GM21737 (cell line): ENCODE data around the gene ELOF1.
"Not testable (repeated sequence)": the region's sequence is repeated elsewhere in the genome, so short reads cannot be mapped to it uniquely, and the experiment has no call there.

ENCODE experiments used
- ATAC-seq: cut with Tn5 transposase; IDR thresholded peaks from one replicate; pipeline ENCODE4 v1.9.1; 2021; ENCODE audit warnings: mild to moderate bottlenecking, moderate library complexity; ENCODE audit not compliant: unreplicated experiment

The ELOF1 gene

DNA sequence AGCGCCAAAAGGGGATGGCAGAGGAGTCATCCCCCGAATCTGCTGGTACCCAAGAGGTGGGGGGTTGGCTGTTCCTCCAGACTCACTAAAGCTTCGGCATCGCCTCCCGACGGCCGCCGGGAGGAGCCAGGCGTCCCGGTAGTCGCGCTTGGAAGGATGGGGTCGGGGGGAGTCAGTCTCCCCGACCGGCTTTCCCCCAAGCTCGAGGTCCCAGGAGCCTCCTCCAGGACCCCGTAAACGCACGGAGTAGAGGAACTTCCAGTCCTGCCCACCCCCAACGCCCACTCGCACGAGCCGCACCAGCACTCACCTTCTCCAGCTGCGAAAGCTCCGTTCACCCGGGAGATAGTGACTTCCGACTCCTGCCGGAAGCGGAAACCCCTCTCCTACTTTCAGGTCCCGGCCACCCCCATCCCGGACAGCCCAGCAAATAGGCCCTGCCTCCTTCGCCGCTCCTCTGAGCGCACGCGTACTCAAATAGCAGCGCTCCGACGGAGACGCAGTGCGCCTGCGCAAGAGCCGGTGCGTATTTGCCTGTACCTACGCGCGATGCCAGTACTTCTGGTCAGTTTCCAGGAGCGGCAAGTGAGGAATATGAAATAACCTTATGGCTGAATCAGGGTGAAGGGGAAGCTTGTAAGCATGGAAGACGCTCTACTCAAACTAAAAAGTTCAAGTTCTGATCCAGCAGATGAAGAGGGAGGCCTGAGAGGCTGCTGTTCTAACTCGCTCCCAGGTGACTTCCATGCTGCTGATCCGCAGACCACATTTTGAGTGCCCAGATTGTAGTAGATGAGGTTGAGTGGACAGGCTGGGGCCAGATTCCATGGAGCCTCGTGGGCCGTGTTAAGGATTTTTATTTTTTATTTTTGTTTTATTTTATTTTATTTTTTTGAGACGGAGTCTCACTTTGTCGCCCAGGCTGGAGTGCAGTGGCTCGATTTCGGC lies at the start of gene ELOF1:
TSS of gene ELOF1 (minus strand) at position 350 of the 948 bp plus-strand sequence. CDS start 4,883 bp downstream, outside the sequence.
- ATAC-seq: peak; percentile 67

DNA sequence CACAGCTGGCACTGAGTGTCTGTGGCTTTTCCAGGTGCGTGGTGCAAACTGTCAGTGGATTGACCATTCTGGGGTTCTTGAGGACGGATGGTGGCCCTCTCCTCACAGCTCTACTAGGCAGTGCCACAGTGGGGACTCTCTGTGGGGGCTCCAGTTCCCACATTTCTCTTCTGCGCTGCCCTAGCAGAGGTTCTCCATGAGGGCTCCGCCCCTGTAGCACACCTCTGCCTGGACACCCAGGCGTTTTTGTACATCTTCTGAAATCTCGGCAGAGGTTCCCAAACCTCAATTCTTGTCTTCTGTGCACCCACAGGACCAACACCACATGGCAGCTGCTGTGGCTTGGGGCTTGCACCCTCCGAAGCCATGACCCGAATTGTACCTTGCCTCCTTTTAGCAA lies 47.5 kb upstream of the ELOF1 start:
- no peak for ATAC-seq

DNA sequence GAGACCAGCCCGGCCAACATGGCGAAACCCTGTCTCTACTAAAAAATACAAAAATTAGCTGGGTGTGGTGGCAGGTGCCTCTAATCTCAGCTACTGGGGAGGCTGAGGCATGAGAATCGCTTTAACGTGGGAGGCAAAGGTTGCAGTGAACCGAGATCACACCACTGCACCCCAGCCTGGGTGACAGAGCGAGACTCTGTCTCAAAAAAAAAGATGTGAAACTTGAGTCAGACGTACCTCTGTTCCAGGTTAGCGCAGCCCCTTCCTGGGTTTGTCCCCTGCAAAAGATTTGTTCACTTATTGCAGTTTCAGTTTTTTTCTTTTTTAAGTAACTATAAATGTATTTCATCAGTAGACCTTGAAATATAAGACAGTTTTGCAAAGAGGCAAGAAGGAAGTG lies 40.7 kb upstream of the ELOF1 start:
- not testable (repeated sequence) for ATAC-seq

DNA sequence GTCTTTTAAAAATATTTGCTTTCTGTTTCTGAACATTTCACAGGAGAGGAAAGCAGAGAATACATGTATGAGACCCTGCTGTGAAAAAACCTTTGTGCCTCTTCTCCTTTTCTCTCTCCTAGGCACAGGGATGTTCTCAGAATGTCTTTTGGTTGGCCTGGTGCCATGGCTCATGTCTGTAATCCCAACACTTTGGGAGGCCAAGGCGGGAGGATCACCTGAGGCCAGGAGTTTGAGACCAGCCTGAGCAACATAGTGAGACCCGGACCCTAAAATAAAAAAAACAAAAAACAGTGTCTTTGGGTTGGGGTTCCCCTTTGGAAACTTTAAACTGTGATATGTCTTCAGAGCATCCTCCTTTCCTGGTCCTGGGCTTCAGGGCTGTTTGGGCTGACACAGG lies 39.7 kb upstream of the ELOF1 start:
- ATAC-seq: no peak

DNA sequence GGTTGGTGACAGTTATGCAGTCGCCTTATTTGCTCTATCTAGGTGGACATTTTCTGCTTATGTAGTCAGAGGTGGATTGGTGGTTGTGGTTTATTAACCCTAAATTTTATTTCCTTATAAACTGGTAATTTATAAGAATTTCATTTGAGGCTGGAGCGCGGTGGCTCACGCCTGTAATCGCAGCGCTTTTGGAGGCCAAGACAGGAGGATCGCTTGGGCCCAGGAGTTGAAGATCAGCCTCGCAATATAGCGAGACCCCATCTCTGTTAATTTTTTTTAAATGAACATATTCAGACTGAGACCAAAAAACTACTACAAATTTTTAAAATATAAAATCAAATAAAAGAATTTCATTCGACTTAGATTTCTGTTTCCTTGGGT lies 39.1 kb upstream of the ELOF1 start:
- no peak for ATAC-seq

DNA sequence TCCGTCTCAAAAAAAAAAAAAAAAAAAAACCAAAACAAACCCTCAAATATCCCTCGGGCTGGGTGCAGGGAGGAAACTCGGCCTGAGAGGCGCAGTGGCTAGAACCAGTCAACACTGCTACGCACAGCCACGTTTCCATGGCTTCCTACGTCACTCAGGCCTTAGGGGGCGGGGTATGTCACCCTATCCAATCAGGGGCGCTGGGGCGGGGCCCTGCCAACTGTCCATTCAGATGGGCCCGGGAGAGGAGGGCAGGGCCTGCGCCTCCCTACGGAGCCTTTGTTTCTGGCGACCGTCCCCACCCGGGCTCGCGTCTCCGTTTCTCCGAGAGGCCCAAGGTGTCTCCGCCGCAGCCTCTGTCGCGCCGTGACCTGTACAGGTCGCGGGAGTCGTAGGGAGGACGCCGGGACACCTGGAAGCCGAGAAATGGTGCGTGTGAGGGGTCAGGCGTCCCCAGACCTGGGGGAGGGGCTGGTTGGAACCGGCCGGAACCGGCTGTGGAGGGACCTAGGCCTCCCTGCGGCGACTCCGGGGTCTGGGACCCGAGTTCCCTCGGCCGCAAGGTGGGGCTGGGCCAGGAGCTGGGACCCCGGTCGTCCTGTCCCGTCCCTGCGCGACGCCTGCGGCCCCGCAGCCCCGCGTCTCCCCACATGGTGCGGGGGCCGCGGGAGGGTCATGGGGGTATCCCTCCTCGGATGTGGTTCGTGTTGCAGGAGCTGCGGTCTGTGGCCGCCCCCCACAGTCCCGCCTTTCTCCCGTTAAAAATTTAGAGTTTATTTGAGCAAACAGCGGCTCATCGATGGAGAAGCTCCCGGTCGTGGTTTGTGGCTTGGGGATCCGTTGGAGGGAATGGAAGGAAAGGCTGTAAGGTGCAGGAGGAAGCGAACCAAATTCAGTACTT lies 38.4 kb upstream of the ELOF1 start, which contains the start of gene ZNF627:
TSS of gene ZNF627 (plus strand) at position 282 of the 901 bp plus-strand sequence. CDS start at position 427, 145 bp downstream.
- ATAC-seq: peak; percentile 96

DNA sequence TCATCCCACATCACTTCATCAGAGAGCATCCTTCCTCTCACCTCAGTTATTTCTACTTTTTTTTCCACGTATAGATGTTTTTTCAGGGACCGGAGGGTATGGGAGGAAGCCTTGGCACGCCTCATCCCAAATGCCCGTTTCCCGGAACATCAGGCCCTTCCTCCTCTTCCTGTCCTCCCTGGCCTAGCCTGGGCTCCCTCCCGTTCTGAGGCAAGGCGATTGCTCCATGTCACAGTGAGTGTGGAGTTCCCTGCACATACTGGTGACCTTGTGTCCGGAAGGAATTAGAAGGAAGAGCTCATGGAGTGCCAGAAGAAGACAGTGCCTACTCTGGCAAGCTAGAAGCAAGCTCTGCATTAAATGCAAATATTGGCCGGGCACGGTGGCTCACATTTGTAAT lies 37.1 kb upstream of the ELOF1 start:
- ATAC-seq: no peak

DNA sequence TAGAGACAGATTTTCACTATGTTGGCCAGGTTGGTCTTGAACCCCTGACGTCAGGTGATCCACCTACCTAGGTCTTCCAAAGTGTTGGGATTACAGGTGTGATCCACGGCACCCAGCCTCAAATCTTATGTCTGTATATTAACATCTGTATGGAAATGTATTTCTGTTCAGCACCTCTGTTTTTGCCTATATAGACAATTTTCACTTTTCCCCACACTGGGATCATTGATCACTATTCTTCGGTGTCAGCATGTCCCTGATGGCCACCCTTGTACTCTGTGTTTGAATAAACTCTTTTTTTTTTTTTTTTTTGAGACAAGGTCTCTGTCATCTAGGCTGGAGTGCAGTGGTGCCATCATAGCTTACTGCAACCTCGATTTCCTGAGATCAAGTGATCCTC lies 35.1 kb upstream of the ELOF1 start:
- no peak for ATAC-seq

DNA sequence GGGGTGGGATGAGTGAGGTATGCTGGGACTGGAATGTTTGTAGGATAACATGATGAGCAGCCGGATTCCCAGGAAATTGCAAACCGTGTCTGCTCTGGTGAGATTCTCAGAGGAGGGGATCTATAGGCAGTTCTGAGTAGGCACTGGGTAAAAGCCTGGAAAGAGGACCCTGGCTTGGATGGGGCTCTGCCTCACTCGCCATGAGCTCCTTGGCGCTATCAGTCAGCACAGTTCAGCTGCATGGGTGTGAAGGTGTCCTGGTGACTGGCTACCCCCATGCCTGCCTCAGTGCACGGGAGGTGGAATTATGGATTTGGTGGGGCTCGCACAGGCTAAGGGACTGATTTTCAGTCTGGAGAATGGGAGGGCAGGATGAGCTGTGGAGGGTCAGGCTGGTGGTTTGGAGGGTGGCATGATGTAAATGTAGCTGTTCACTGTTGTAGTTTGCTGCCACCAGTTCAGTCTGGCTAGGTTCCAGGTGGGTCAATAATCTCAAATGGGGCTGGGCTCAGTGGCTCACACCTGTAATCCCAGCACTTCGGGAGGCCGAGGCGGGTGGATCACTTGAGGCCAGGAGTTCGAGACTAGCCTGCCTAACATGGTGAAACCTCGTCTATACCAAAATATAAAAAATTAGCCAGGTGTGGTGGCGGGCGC lies 29.1 kb upstream of the ELOF1 start:
- no peak for ATAC-seq

DNA sequence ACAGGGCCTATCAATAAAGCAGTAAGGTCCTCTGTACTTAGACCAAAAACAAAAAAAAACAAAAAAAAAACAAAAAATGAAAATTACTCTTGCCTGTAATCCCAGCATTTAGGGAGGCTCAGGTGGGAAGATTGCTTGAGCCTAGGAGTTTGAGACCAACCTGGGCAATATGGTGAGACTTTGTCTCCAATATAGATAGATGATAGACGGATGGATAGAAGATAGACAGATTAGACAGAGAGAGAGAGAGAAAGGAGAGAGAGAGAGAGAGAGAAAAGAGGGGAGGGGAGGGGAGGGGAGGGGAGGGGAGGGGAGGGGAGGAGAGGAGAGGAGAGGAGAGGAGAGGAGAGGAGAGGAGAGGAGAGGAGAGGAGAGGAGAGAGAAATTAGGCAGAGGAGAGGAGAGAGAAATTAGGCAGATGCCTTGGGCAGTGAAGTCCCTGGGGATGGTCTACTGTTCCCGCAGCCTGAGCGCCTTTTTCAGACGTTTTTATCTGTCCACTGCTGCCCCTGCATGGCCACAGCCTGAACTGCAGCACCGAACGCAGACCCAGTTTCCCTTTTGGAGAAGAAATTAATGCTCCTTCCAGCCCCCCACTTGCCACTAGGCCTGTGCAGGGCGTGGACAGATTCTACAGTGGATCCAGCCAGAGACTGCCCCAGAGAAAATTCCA lies 28.4 kb upstream of the ELOF1 start:
- ATAC-seq: no peak

DNA sequence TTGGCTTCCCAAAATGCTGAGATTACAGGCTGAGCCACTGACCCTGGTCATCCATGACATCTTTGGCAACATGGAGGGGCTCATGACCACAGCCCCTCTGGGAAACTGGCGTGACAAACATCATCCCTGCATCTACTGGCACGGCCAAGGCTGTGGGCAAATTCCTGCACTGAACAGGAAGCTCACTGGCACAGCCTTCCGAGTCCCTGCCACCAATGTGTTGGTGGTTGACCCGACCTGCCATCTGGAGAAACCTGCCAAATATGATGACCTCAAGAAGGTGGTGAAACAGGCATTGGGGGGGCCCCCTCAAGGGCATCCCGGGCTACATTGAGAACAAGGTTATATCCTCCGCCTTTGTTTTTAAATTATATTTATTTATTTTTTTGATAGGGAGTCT lies 27.3 kb upstream of the ELOF1 start:
- ATAC-seq: no peak

DNA sequence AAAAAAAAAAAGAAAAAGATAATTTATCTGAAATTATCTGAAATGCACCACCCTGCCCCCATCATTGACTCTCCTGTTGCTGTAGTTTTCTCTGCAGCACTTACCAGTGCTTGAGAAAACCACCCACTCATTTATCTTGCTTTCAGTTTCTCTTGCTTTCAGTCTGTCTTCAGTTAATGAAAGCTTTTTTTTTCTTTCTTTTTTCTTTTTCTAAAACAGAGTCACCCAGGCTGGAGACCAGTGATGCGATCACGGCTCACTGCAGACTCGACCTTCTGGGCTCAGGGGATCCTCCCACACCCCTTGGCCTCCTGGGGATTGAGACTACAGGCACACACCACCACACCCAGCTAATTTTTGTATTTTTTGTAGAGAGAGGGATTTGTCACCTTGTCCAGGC lies 22.7 kb upstream of the ELOF1 start:
- peak; percentile 58 for ATAC-seq

DNA sequence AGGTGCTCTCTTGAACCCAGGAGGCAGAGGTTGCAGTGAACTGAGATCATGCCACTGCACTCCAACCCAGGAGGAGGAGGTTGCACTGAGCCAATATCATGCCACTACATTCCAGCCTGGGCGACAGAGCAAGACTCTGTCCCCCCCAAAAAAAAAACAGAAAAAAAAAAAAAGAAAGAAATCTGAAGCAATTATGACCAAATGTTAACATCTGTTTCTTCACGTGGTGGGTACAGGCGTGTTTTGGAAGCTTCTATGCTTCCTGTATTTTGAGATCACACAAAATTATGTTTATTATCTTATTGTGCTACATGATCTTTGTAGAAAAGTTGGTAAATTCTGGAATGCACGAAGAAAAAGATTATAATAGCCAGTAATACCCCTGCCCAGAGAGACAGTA lies 21.1 kb upstream of the ELOF1 start:
- ATAC-seq: no peak

DNA sequence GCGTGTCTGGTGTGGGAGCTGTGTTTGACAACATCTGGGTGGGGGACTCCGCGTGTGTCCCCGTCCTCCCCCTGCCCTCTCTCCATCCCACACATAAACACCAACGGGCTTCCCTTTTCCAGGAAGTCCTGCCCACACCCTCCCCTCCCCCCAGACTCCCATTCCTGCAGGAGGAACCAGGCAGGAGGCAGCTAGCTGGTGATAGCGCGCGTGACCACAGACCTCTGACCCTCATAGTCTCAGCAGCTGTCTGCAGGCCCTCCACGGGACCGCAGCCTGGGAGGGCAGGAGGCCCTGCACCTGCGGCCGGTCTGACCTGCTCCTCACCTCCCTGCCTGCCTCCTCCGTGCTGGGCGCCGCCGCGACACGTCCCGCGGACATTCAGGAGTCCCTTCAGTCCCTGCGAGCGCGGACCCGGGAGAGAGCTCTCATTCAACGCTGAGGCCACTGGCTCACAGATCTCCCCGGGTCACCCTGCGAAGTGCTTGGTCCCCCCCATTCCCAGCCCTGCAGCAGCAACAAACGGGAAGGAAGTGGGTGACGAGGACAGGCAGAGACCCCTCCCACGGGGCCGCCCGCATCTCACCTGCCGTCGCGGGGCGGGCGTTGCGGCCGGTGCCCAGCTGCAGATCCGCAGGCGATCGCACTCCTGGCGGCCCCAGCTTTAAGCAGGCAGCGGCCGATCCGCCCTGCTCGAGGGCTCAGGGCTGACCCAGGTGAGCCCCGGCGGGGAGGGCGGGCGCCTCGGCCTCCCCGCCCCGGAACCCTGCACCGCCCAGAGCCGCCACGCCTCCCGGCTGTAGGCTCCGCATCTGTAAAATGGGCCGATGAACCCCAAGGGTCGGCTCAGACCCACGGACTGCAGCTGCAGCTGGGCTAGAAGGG lies 19.5 kb upstream of the ELOF1 start:
- no peak for ATAC-seq

DNA sequence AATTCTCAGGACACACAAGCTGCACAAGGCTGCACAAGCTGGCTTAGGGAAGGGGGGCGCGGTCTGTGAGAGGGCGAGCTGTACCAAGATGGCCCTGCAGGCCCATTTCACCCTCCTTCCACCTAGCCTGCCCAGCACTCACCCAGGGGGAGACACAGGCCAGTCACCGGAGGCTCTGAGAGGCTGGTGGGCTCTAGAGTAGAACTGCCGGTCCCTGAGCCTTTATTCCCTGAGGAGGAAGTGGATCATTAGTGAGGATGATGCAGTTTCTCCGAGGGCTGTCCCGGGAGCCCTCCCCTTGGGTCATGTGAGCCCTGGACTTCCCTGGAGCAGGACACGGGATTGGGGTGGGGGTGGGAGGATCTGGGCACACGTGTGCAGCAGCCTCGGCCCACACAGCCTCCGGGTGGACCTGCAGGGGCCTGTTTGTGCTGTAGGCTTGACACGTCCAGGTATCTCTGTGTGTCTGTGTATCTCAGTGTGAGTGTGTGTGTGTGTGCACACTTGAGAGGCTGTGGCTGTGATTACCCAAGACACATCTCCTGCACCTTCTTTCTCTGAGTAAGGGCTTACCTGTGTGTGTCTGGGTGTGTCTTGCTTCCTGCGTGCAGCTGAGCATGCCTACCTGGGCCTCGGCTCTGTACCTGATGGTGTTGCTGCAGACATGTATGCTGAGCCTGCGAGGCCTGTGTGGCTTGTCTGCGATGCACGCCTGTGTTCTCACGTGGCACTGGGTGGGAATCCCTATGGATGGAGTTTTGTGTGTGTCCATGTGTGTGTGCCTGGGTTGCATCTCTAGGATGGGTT lies 18.6 kb upstream of the ELOF1 start, which contains the start of gene ACP5:
TSS of gene ACP5 (minus strand) at position 195 of the 807 bp plus-strand sequence. CDS start 328 bp downstream, outside the sequence.
- no peak for ATAC-seq

DNA sequence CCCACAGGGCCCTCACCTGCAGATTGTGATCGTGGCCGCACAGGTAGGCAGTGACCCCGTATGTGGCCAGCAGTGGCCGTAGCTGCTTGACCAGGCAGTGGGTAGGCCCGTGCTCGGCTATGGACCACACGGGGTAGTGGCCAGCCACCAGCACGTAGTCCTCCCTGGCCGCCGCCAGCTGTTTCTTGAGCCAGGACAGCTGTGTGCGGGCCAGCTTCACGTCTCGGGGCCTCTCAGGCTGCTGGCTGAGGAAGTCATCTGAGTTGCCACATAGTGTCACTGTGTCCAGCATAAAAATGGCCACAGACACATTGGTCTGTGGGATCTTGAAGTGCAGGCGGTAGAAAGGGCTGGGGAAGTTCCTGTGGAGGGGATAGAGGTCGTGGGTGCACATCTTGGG lies 17.2 kb upstream of the ELOF1 start:
- ATAC-seq: no peak

DNA sequence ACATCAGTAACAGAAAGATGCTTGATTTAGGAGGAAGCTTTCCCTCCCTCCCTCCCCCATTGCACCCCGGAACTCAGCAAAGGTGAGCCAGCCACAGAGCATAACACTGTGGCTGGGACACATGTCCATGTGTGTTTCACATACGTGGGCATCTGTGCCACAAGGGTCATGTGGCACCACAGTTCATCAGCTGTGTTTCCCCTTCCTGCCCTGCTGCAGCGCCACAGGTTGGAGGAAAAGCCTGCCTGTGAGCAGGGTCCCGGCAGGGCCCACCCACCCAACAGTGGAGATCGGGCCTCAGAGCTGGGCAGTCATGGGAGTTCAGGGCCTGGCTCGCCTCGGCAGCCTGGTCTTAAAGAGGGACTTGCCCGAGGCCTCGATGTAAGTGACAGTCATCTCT lies 15.7 kb upstream of the ELOF1 start:
- ATAC-seq: no peak

DNA sequence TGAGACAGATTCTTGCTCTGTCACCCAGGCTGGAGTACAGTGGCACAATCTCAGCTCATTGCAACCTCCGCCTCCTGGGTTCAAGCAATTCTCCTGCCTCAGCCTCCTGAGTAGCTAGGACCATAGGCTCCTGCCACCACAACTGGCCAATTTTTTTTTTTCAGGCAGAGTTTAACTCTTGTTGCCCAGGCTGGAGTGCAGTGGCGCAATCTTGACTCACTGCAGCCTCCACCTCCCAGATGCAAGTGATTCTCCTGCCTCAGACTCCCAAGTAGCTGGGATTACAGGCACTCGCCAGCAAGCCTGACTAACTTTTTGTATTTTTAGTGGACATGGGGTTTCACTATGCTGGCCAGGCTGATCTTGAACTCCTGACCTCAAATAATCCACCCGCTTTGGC lies 14.7 kb upstream of the ELOF1 start:
- not testable (repeated sequence) for ATAC-seq

DNA sequence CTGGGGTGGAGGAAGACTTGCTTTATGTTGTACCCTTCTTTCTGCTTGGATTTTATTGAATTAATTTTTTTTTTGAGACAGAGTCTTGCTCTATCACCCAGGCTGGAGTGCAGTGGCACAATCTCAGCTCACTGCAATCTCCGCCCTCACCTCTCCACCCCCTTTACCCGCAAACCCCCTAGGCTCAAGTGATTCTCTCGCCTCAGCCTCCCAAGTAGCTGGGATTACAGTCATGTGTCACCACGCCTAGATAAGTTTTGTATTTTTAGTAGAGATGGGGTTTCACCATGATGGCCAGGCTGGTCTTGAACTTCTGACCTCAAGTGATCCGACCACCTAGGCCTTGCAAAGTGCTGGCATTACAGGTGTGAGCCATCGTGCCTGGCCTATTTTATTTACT lies 14.3 kb upstream of the ELOF1 start:
- not testable (repeated sequence) for ATAC-seq
